DOHH2 (cell line): ENCODE data around the gene TPSAB1.

Experiments used
- H3F3A ChIP-seq: fragments of 200-600 bp; sonication (generic), shearing (Covaris generic); 2 replicates; pipeline ENCODE4 v1.6.0; 2016; ENCODE audit warnings: antibody characterized with exemption, mild to moderate bottlenecking; ENCODE audit not compliant: control insufficient read depth, insufficient read depth
- H3K27ac ChIP-seq: fragments of 200-600 bp; sonication (generic); 2 replicates; pipeline ENCODE4 v1.5.1; 2014; ENCODE audit warnings: low read depth, mild to moderate bottlenecking, low read length, moderate library complexity
- H3K27me3 ChIP-seq: fragments of 200-600 bp; sonication (generic); 2 replicates; pipeline ENCODE4 v1.6.1; 2014; ENCODE audit warnings: mild to moderate bottlenecking, low read length, mixed read lengths; ENCODE audit not compliant: control insufficient read depth
- H3K36me3 ChIP-seq: fragments of 200-600 bp; sonication (generic); 2 replicates; pipeline ENCODE4 v1.6.1; 2014; ENCODE audit warnings: mild to moderate bottlenecking, low read length, moderate library complexity, mixed read lengths; ENCODE audit not compliant: control insufficient read depth
- H3K4me1 ChIP-seq: fragments of 200-600 bp; sonication (generic); 2 replicates; pipeline ENCODE4 v1.6.1; 2014; ENCODE audit warnings: mild to moderate bottlenecking, low read length, mixed read lengths; ENCODE audit not compliant: control insufficient read depth
- H3K4me2 ChIP-seq: fragments of 200-600 bp; sonication (generic); 2 replicates; pipeline ENCODE4 v1.6.0; 2014; ENCODE audit warnings: mild to moderate bottlenecking, low read length, moderate library complexity
- H3K4me3 ChIP-seq: fragments of 200-600 bp; sonication (generic); 2 replicates; pipeline ENCODE4 v1.5.1; 2014; ENCODE audit warnings: mild to moderate bottlenecking, low read length, mixed read lengths
- H3K79me2 ChIP-seq: fragments of 200-600 bp; sonication (generic); 2 replicates; pipeline ENCODE4 v1.6.1; 2014; ENCODE audit warnings: mild to moderate bottlenecking, low read length, mixed read lengths; ENCODE audit not compliant: control insufficient read depth
- H3K9me2 ChIP-seq: fragments of 200-600 bp; sonication (generic); replicated peaks from 2 replicates; pipeline ENCODE4 v1.6.1; 2014; ENCODE audit warnings: mild to moderate bottlenecking, low read length, mixed read lengths; ENCODE audit not compliant: control insufficient read depth
- H3K9me3 ChIP-seq: fragments of 200-600 bp; sonication (generic); 2 replicates; pipeline ENCODE4 v1.6.1; 2014; ENCODE audit warnings: antibody characterized with exemption, low read length, mixed read lengths; ENCODE audit not compliant: control insufficient read depth, insufficient read depth
- H4K20me1 ChIP-seq: fragments of 200-600 bp; sonication (generic); 2 replicates; pipeline ENCODE4 v1.6.0; 2014; ENCODE audit warnings: low read depth, mild to moderate bottlenecking, antibody characterized with exemption, low read length, moderate library complexity; ENCODE audit not compliant: control insufficient read depth, insufficient read depth
- CTCF ChIP-seq: fragments of 200-600 bp; sonication (generic); IDR thresholded peaks from one replicate; pipeline ENCODE4 v1.5.1; 2014; ENCODE audit warnings: antibody characterized with exemption, mild to moderate bottlenecking, low read depth, low read length; ENCODE audit not compliant: poor library complexity, severe bottlenecking
- EZH2phosphoT487 ChIP-seq: fragments of 200-600 bp; sonication (generic); IDR thresholded peaks from 2 replicates; pipeline ENCODE4 v1.6.1; 2017; ENCODE audit warnings: borderline replicate concordance, mild to moderate bottlenecking, antibody characterized with exemption, low read length, moderate library complexity, mixed read lengths

TPSAB1 gene

GRCh38 chr16:1285669-1286512 lies 45.4 kb downstream of the TPSAB1 start:
- Histone ChIP-seq H3K79me2 (no peaks in the 10 kb centered on the region), H3F3A (no peaks in the 10 kb centered on the region), H3K4me1 (peaks cover 3% of the 10 kb centered on the region; the same call in 1 of the 2 replicates), H3K36me3 (no peaks in the 10 kb centered on the region), H3K4me2 (no peak overlapping the region), H3K9me2 (no peaks in the 10 kb centered on the region), H3K27ac (no peak overlapping the region), H3K4me3 (no peak overlapping the region), H3K27me3 (peaks cover 10% of the 10 kb centered on the region), H3K9me3 (no peaks in the 10 kb centered on the region), H4K20me1 (no peaks in the 10 kb centered on the region)
- no peak for TF ChIP-seq CTCF
- TF ChIP-seq EZH2phosphoT487, result no peak

GRCh38 chr16:1286513-1287094 lies 46.1 kb downstream of the TPSAB1 start:
- H3K4me2 ChIP-seq, result no peak overlapping the region
- no peaks in the 10 kb centered on the region for H3F3A ChIP-seq
- H3K27me3 ChIP-seq, result peaks cover 14% of the 10 kb centered on the region
- H3K9me3 ChIP-seq, result no peaks in the 10 kb centered on the region
- no peak overlapping the region for H3K27ac ChIP-seq
- H3K4me3 ChIP-seq, result no peak overlapping the region
- TF ChIP-seq CTCF (no peak), EZH2phosphoT487 (no peak)
- H3K4me1 ChIP-seq, result peaks cover 3% of the 10 kb centered on the region; the same call in 1 of the 2 replicates
- no peaks in the 10 kb centered on the region for H3K9me2 ChIP-seq
- H3K79me2 ChIP-seq, result no peaks in the 10 kb centered on the region
- no peaks in the 10 kb centered on the region for H3K36me3 ChIP-seq
- no peaks in the 10 kb centered on the region for H4K20me1 ChIP-seq

- no peaks in the 10 kb centered on the region for H4K20me1 ChIP-seq
- TF ChIP-seq CTCF (no peak), EZH2phosphoT487 (no peak)
- H3K9me2 ChIP-seq, result no peaks in the 10 kb centered on the region
- H3K4me3 ChIP-seq, result no peak overlapping the region
- H3K9me3 ChIP-seq, result no peaks in the 10 kb centered on the region
- H3K27ac ChIP-seq, result no peak overlapping the region
- H3F3A ChIP-seq, result no peaks in the 10 kb centered on the region
- H3K4me1 ChIP-seq, result no peaks in the 10 kb centered on the region
- H3K4me2 ChIP-seq, result no peak overlapping the region
- H3K79me2 ChIP-seq, result no peaks in the 10 kb centered on the region
- H3K27me3 ChIP-seq, result peaks cover 16% of the 10 kb centered on the region
- H3K36me3 ChIP-seq, result no peaks in the 10 kb centered on the region
Measured at GRCh38 chr16:1287982-1288670, 47.6 kb downstream of the TPSAB1 start.
